HepG2 (cell line): ENCODE measurements around the gene HK2. TPM values are rescaled to one million over a fixed set of nuclear protein-coding genes. Genes with fewer than 3 reads are reported as not detected.

Experiments
- ARID3A ChIP-seq: IDR thresholded peaks from 2 replicates; pipeline ENCODE4 v1.6.1; 2012; ENCODE audit warnings: low read depth, low read length, improper control_type of control experiment
- CENPX ChIP-seq: sonication (generic); formaldehyde crosslinking; IDR thresholded peaks from 2 replicates; pipeline ENCODE4 v1.9.0; 2021; ENCODE audit warnings: mild to moderate bottlenecking, missing genetic modification reagents, moderate library complexity
- CREB3 ChIP-seq: sonication (generic); formaldehyde crosslinking; IDR thresholded peaks from 2 replicates; pipeline ENCODE4 v1.5.0; 2020; ENCODE audit warnings: missing genetic modification reagents
- DRAP1 ChIP-seq: IDR thresholded peaks from 2 replicates; pipeline ENCODE4 v1.6.1; 2016; ENCODE audit warnings: missing genetic modification reagents, missing compliant biosample characterization
- FOSL1 ChIP-seq: sonication (generic); formaldehyde crosslinking; IDR thresholded peaks from 2 replicates; pipeline ENCODE4 v1.9.0; 2021; ENCODE audit warnings: missing genetic modification reagents, borderline replicate concordance
- GRHL1 ChIP-seq: sonication (generic); formaldehyde crosslinking; conservative IDR thresholded peaks from 2 replicates; pipeline ENCODE4 v1.8.0; 2022; ENCODE audit warnings: missing genetic modification reagents
- GZF1 ChIP-seq: sonication (generic); formaldehyde crosslinking; IDR thresholded peaks from 2 replicates; pipeline ENCODE4 v1.5.1; 2020; ENCODE audit warnings: mild to moderate bottlenecking, missing genetic modification reagents
- KAT7 ChIP-seq: IDR thresholded peaks from 2 replicates; pipeline ENCODE4 v1.6.1; 2018; ENCODE audit warnings: borderline replicate concordance, missing compliant biosample characterization
- RXRB ChIP-seq: IDR thresholded peaks from 2 replicates; pipeline ENCODE4 v1.6.1; 2016; ENCODE audit warnings: borderline replicate concordance, missing genetic modification reagents, missing compliant biosample characterization
- SNAPC4 ChIP-seq: sonication (generic); formaldehyde crosslinking; IDR thresholded peaks from 2 replicates; pipeline ENCODE4 v1.4.0; 2020; ENCODE audit warnings: mild to moderate bottlenecking, missing genetic modification reagents
- TEAD2 ChIP-seq: sonication (generic); formaldehyde crosslinking; IDR thresholded peaks from 2 replicates; pipeline ENCODE4 v1.9.0; 2021; ENCODE audit warnings: missing genetic modification reagents
- U2AF2 ChIP-seq: fragments of 200-400 bp; formaldehyde crosslinking; IDR thresholded peaks from 2 replicates; pipeline ENCODE4 v1.6.1; 2017; ENCODE audit warnings: low read depth, mild to moderate bottlenecking, low read length
- ZBTB7A ChIP-seq: sonication (generic); formaldehyde crosslinking; IDR thresholded peaks from 2 replicates; pipeline ENCODE4 v1.8.0; 2022; ENCODE audit warnings: mild to moderate bottlenecking, missing genetic modification reagents
- ZNF275 ChIP-seq: sonication (generic); formaldehyde crosslinking; IDR thresholded peaks from 2 replicates; pipeline ENCODE4 v1.8.0; 2022; ENCODE audit warnings: missing genetic modification reagents, mild to moderate bottlenecking, inconsistent platforms, borderline replicate concordance
- ZNF737 ChIP-seq: sonication (generic); formaldehyde crosslinking; IDR thresholded peaks from 2 replicates; pipeline ENCODE4 v1.5.0; 2020; ENCODE audit warnings: missing genetic modification reagents, mild to moderate bottlenecking, borderline replicate concordance
- ZNF816 ChIP-seq: sonication (generic); formaldehyde crosslinking; IDR thresholded peaks from 2 replicates; pipeline ENCODE4 v1.8.0; 2022; ENCODE audit warnings: missing genetic modification reagents, mild to moderate bottlenecking, borderline replicate concordance
- polyA plus RNA-seq, 8 experiments: library from polyadenylated mRNA; depleted of rRNA in 3 of 8; stranded (reverse) in 7 of 8; unstranded in 1 of 8; fragments of >200 nt; fragmentation: Illumina TruSeq in 4 of 8; extraction: Trizol in 4 of 8; gene quantifications; 2 replicates each; pipeline versions ENCODE4 v1.2.1 to v1.2.3, GENCODE V29; 2011 to 2016; ENCODE audit warnings: low read depth in 4 of 8, missing spikeins in 1 of 8, mixed read lengths in 1 of 8; ENCODE audit not compliant: insufficient read depth in 1 of 8
- total RNA-seq, 5 experiments: library from RNA; depleted of rRNA; stranded (reverse); fragments of >200 nt; fragmentation: Illumina TruSeq; extraction: Trizol; gene quantifications; 2 replicates each; pipeline ENCODE4 v1.2.3, GENCODE V29; 2016; ENCODE audit warnings: low read depth in 1 of 5

HK2 gene
- total and polyA plus RNA-seq, 2 of the 13 experiments (the other 11 are each of a cell fraction or from before 2014, with no cell fraction given): 13.2 to 101 TPM

- TF ChIP-seq ZNF275 (CRISPR knock-in tag) (peak; percentile 76; the same call in 1 of the 2 replicates), RXRB (CRISPR knock-in tag) (peak; percentile 19; the same call in 1 of the 2 replicates), KAT7 (CRISPR knock-in tag) (0 out of 2 replicates have a peak, but pooled peaks have one; percentile 23), CENPX (CRISPR knock-in tag) (no peak), GZF1 (CRISPR knock-in tag) (no peak), U2AF2 (no peak), FOSL1 (peak; percentile 33; the same call in 1 of the 2 replicates), CREB3 (CRISPR knock-in tag) (no peak), DRAP1 (no peak), GRHL1 (CRISPR knock-in tag) (no peak), ZBTB7A (peak; percentile 88), SNAPC4 (CRISPR knock-in tag) (no peak; the same call in 1 of the 2 replicates), TEAD2 (CRISPR knock-in tag) (no peak), ZNF737 (CRISPR knock-in tag) (no peak; the same call in 1 of the 2 replicates), ZNF816 (CRISPR knock-in tag) (peak; percentile 80; the same call in 1 of the 2 replicates), ARID3A (no peak)
Observed at GRCh38 chr2:74834792-74835755, 1.1 kb downstream of the HK2 start (continued).
